ACC112 (cell line): ENCODE results near the gene NME3.
"Not testable (repeated sequence)": the region's sequence is repeated elsewhere in the genome, so short reads cannot be mapped to it uniquely, and the experiment has no call there.

ENCODE experiments used
- H2AFZ ChIP-seq: fragments of 200-600 bp; sonication (generic); one replicate; pipeline ENCODE4 v1.6.0; 2017; ENCODE audit warnings: antibody characterized with exemption, low read length; ENCODE audit not compliant: unreplicated experiment
- H3K27ac ChIP-seq: fragments of 200-600 bp; sonication (generic); 2 replicates; pipeline ENCODE4 v1.5.1; 2014; ENCODE audit warnings: low read depth, mild to moderate bottlenecking, antibody characterized with exemption, low read length, moderate library complexity
- H3K27me3 ChIP-seq: fragments of 200-600 bp; sonication (generic); 2 replicates; pipeline ENCODE4 v1.6.1; 2014; ENCODE audit warnings: mild to moderate bottlenecking, antibody characterized with exemption, low read length, moderate library complexity, mixed read lengths; ENCODE audit not compliant: insufficient read depth
- H3K36me3 ChIP-seq: fragments of 200-600 bp; sonication (generic); 2 replicates; pipeline ENCODE4 v1.6.1; 2016; ENCODE audit warnings: mild to moderate bottlenecking, antibody characterized with exemption, low read length, moderate library complexity, mixed read lengths; ENCODE audit not compliant: insufficient read depth
- H3K4me1 ChIP-seq: fragments of 200-600 bp; sonication (generic); one replicate; pipeline ENCODE4 v1.6.1; 2016; ENCODE audit warnings: low read length, mixed read lengths; ENCODE audit not compliant: insufficient read depth, unreplicated experiment, control insufficient read depth
- H3K4me3 ChIP-seq: fragments of 200-600 bp; sonication (generic); 2 replicates; pipeline ENCODE4 v1.5.1; 2014; ENCODE audit warnings: mild to moderate bottlenecking, low read depth, low read length
- H3K79me2 ChIP-seq: fragments of 200-600 bp; sonication (generic); one replicate; pipeline ENCODE4 v1.6.0; 2016; ENCODE audit warnings: low read length; ENCODE audit not compliant: control insufficient read depth, unreplicated experiment, insufficient read depth

NME3 gene

DNA sequence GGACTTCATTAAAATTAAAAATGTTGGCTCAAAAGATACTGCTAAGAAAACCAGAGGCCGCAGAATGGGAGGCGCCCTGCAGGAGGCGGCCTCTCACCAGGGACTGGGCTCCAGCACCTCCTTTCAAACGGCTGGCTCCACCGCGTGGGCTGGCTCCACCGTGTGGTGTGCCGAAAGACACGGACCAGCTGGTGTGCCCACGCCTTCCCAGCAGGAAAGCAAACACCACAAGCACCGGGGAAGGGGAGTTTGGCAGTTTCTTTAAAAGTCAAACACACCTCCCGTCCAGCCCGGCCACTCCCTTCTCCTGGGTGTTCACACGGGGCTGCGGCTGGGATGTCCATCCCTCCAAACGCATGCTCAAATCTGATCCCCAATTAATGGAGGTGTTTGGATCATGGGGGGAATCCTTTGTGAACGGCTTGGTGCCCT, 41.4 kb upstream of the NME3 start:
- Histone ChIP-seq H2AFZ (no peak overlapping the region), H3K27ac (no peak overlapping the region), H3K27me3 (no peaks in the 10 kb centered on the region), H3K79me2 (no peaks in the 10 kb centered on the region), H3K36me3 (no peaks in the 10 kb centered on the region), H3K4me3 (no peak overlapping the region), H3K4me1 (no peaks in the 10 kb centered on the region)

DNA sequence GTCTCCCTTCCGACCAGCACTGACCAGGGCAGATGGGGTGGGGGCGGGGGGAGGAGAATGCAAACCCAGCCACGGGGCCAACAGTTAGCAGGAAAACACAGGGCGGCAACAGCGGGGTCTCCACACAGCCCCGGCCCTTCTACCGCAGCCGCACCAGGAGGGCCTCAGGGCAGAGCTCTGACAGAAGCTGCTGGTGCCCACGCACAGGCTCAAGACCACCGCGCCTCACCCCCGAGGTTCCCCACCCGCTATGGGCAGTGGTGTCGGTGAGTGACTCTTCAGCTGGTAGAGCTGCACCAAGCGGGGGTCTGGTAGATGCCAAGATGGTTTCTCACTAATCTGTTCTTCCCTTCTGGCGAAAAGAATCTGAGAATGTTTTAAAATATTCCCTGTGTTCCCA, 39.2 kb upstream of the NME3 start:
- no peaks in the 10 kb centered on the region for H3K79me2 ChIP-seq
- no peaks in the 10 kb centered on the region for H3K36me3 ChIP-seq
- H3K27ac ChIP-seq, result no peak overlapping the region

DNA sequence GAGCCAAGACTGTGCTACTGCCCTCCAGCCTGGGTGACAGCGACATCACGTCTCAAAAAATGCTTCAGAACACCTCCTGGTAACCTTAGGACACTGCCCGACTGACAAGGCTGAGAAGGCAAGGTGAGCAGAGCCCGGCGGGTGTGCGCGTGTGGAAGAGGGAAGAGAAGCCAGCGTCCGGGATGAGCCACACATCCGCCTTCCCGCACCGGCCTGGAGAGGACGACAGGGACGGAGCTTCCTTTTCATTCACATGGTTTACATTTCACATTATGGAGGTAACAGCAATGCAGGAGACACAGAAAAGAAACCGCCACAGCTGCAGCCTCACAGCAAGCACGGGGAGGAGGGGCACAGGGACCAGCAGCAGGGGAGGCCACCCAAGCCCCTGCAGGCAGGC, 38.8 kb upstream of the NME3 start:
- no peaks in the 10 kb centered on the region for H3K27me3 ChIP-seq
- no peaks in the 10 kb centered on the region for H3K4me1 ChIP-seq
- H3K36me3 ChIP-seq, result no peaks in the 10 kb centered on the region
- H3K79me2 ChIP-seq, result no peaks in the 10 kb centered on the region
- H3K4me3 ChIP-seq, result no peak overlapping the region
- H2AFZ ChIP-seq, result no peak overlapping the region
- no peak overlapping the region for H3K27ac ChIP-seq

More for the DNA sequence above, 39.2 kb upstream of the NME3 start:
- Histone ChIP-seq H2AFZ (no peak overlapping the region), H3K27me3 (no peaks in the 10 kb centered on the region), H3K4me3 (no peak overlapping the region), H3K4me1 (no peaks in the 10 kb centered on the region)

DNA sequence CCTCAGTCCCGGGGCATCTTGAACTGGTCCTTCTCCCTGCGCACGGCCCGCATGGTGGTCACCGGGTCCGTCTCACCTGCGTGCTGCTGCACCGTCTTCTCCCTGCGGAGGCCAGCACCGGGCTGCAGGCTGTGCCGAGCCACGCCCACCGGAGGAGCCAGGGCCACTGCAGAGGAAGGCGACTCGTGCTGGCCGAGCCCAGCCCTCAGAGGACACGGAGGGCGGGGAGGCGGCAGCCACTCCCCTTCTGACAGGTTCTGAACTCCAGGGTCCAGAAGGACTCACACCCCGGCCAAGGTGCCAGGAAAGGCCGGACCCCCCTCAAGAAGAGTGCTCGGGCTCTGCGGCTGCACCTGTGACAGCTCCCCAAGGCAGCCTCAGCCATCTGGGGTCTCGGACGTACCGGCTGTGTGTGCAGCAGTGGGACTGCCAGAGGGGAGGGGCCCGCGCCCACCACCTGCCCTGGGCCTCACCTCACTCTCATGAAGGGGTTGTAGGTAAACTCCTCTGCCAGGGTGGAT, 38.0 kb upstream of the NME3 start:
- Histone ChIP-seq H3K4me3 (no peak overlapping the region), H3K36me3 (no peaks in the 10 kb centered on the region), H3K4me1 (no peaks in the 10 kb centered on the region), H3K27ac (no peak overlapping the region), H2AFZ (no peak overlapping the region), H3K27me3 (no peaks in the 10 kb centered on the region), H3K79me2 (no peaks in the 10 kb centered on the region)

DNA sequence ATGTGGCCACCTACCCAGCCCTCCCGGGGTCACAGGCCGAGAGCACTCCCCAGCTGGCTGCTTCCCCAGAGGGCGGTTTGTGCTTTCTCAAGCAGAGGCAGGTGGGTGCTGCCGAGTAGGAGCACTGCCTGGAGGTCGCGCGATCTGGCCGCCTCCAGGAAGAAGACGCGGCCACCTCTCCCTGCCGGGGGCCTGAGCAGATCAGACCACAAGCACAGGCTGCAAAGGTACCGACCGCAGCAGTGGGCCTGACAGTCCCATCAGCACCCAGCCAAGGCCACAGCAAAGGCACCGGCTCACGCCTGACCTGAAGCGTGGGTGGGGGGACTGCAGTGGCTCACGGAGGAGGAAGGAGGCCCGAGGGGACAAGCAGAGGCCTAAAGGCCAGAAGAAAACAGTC, 37.3 kb upstream of the NME3 start:
- Histone ChIP-seq H2AFZ (no peak overlapping the region), H3K27me3 (no peaks in the 10 kb centered on the region), H3K4me3 (no peak overlapping the region), H3K36me3 (no peaks in the 10 kb centered on the region), H3K79me2 (no peaks in the 10 kb centered on the region), H3K27ac (no peak overlapping the region), H3K4me1 (no peaks in the 10 kb centered on the region)

DNA sequence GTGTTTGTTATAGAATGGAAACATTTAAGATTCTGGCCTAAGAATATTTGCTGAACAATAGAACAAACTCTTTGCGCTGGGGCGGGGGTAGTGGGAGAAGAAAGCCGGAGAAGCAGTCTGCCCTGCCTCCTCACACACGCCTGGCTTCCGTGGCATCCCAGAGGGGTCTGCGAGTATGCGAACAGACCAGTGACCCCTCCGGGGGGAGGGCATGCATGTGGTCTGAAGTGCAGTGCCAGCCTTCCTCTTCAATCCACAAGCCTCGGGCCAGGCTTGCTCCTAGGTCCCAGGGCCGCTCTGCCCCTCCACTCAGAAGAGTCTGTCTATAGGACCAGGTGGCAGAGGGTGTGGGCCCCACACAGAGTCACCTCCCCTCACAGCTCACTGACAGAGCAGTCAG, 36.3 kb upstream of the NME3 start:
- Histone ChIP-seq H3K4me3 (no peak overlapping the region), H2AFZ (no peak overlapping the region), H3K4me1 (no peaks in the 10 kb centered on the region), H3K36me3 (no peaks in the 10 kb centered on the region), H3K27ac (no peak overlapping the region), H3K79me2 (no peaks in the 10 kb centered on the region), H3K27me3 (no peaks in the 10 kb centered on the region)

DNA sequence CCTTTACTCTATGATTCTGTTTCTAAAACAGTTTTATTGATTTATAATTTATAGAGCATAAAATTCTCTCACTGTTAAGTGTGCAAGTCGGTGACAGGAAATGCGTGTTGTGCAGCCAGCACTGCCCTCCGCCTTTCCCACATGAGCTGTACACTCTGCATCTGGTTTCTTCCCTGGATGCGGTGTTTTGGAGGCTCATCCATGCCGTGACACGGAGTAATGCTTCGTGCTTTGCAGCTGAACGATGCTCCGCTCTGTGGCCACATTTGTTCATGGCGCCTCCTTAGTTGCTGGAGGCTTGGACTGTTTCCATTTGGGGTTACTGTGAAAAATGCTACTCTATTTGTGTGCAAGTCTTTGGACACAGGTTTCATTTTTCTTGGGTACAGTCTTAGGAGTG, 29.4 kb upstream of the NME3 start:
- no peaks in the 10 kb centered on the region for H3K36me3 ChIP-seq
- no peak overlapping the region for H2AFZ ChIP-seq
- no peak overlapping the region for H3K4me3 ChIP-seq
- no peaks in the 10 kb centered on the region for H3K27me3 ChIP-seq
- no peaks in the 10 kb centered on the region for H3K79me2 ChIP-seq
- H3K4me1 ChIP-seq, result no peaks in the 10 kb centered on the region
- no peak overlapping the region for H3K27ac ChIP-seq

DNA sequence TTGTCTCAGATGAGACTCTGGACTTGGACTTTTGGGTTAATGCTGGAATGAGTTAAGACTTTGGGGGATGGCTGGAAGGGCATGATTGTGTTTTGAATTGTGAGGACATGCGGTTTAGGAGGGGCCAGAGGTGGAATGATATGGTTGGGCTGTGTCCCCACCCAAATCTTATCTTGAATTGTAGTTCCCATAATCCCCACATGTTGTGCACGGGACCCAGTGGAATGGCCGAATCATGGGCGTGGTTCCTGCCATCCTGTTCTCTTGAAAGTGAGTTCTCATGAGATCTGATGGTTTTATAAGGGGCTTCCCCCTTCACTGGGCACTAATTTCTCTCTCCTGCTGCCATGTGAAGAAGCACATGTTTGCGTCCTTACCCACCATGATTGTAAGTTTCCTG, 27.9 kb upstream of the NME3 start:
- not testable (repeated sequence) for H3K27ac ChIP-seq, H3K79me2 ChIP-seq, H3K27me3 ChIP-seq, H3K4me3 ChIP-seq, H3K36me3 ChIP-seq, H2AFZ ChIP-seq, H3K4me1 ChIP-seq

DNA sequence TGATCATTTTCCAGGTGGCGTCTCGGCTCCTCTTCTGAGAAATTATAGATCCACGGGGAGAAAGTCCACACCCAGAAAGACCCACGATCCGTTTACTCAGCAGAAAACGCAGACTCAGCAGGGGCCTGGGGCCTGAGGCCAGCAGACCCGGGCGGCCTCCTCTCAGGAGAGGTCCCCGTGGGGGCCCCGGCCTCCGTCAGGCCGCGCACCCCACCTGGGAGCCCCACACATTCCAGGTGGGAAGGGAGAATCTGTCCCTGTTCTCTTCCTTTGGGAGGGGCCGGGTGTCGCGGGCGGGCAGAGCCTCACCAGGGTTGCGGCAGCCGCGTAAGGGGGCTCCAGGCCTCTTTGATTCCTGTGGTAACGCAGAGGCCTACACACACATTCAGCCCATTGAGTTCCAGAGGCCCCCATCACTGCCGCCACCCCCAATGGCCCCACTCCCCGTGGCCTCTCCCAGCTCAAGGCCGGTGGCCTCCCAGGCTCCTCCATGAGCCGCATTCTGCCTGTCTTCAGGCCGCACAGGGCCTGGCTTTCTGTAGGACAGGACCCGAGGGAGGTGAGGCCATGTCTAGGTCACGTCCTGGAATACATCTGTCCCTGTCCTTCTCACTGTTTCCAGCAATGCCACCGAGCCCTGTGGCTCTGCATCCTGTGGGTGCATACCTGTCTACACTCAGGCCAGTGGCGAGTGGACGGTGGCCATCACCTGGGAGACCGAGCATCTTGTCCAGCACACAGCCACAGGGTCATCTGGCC, 23.7 kb upstream of the NME3 start:
- Histone ChIP-seq H3K27ac (no peak overlapping the region), H3K36me3 (no peaks in the 10 kb centered on the region), H3K4me1 (no peaks in the 10 kb centered on the region), H3K4me3 (no peak overlapping the region), H3K27me3 (no peaks in the 10 kb centered on the region), H3K79me2 (no peaks in the 10 kb centered on the region), H2AFZ (no peak overlapping the region)

DNA sequence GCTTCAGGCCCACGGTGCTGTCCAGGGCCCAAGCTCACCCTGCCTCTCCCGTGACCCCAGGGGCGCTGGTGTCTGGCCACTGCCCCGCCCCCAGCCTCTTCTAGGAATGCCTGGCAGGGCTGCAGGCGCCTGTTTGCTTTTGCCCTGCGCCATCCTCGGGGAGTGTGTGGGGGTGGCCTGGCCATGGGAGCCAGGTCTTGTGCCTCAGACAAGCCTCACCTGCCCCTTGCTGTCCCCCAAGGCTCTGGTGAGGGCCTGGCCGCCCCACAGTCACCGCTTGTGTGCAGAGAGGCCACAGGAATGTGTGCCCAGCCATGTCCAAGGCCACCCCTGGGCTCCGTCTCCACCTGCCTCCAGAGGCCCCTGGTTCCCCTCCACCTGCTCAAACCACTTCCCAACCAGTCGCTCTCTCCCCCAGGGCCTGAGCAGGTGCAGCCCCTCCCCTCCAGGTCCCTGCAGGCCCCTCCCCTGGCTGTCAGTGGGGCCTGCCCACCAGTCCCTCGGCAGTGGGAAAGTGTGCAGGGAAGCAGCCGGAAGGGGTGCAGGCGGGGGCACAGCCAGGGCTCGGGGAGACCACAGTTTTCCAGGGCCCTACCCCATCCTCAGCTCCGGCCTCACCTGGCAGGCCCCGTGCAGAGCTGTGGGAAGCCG, 23.0 kb upstream of the NME3 start:
- Histone ChIP-seq H2AFZ (no peak overlapping the region), H3K36me3 (no peaks in the 10 kb centered on the region), H3K79me2 (peaks cover 1% of the 10 kb centered on the region), H3K4me1 (no peaks in the 10 kb centered on the region), H3K4me3 (no peak overlapping the region), H3K27me3 (no peaks in the 10 kb centered on the region), H3K27ac (no peak overlapping the region)
